ENCODE results near the gene NFKBIE. TPM values are rescaled to one million over a fixed set of nuclear protein-coding genes. Genes with fewer than 3 reads are reported as not detected.

Gene NFKBIE
- total and polyA plus RNA-seq, 2 of the 13 experiments (the other 11 are each of a cell fraction or from before 2014, with no cell fraction given): 6.7 to 14.5 TPM

DNA sequence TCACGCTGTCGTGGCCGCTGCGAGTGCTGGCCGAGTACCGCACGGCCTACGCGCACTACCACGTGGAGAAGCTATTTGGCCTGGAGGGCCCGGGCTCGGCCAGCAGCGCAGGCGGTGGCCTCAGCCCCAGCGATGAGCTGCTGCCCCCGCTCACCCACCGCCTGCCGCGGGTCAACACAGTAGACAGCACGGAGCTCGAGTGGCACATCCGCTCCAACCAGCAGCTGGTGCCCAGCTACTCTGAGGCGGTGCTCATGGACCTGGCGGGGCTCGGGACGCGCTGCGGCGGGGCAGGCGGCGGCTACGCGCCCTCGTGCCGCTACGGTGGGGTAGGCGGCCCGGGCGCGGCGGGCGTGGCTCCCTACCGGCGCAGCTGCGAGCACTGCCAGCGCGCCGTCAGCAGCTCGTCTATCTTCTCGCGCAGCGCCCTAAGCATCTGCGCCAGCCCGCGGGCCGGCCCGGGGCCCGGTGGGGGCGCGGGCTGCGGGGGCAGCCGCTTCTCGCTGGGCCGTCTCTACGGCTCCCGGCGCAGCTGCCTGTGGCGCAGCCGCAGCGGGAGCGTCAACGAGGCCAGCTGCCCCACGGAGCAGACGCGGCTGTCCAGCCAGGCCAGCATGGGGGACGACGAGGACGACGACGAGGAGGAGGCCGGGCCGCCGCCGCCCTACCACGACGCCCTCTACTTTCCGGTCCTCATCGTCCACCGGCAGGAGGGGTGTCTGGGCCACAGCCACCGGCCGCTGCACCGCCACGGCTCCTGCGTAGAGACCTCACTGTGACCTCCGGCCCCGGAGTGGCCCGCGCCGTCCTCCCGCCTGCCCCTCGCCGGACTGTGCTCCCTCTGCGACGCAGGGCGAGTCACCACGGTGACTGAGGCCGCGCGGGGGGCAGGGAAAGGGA, 10.6 kb upstream of the NFKBIE start:
- H3K27ac ChIP-seq (ENCODE audit: extremely low read length, insufficient read depth, low read length): no peak overlapping the region
- no peak overlapping the region for H3K9ac ChIP-seq (ENCODE audit: insufficient read depth, low read depth, low read length)
- ChIA-PET CTCF (ENCODE audit: low intra/inter-chr PET ratio, low total read pairs) (no interaction called here), POLR2A (interaction anchor here (0.7 to 1.5 kb wide), 5 partner anchors 13 to 112 kb away, joined by 3 to 5 read pairs (median 3); partner anchors contain the start of genes CDC5L and HSP90AB1)
- peaks cover 40 to 94% of the 10 kb centered on the region in 2 experiments for H3K27me3 ChIP-seq (ENCODE audit: control insufficient read depth in 1 of 2, insufficient read depth in 2 of 2, low read length in 2 of 2)
- H3K9me3 ChIP-seq (ENCODE audit: low read length): no peaks in the 10 kb centered on the region
- peak overlapping the region in 2 of 3 experiments; percentile 28 to 62; a peak in 2 of 6 replicates for H3K4me3 ChIP-seq (replicated peaks in 1 of 3; ENCODE audit: insufficient read depth in 1 of 3, low read depth in 2 of 3, low read length in 3 of 3)
- in situ Hi-C loops (cut with HindIII; ENCODE audit: extremely low pct_ligation_motif_present, low pct_unique_long_range_greater_than_20kb): no loop called here
- peaks cover 28% of the 10 kb centered on the region for H3K4me1 ChIP-seq (ENCODE audit: insufficient read depth, low read length)
- H3K36me3 ChIP-seq (replicated peaks in 1 of 2; ENCODE audit: control insufficient read depth in 1 of 2, insufficient read depth in 2 of 2, low read length in 2 of 2): no peaks in the 10 kb centered on the region
- DNase-seq (ENCODE audit: low spot score): no peak
- WGBS (ENCODE audit: low lambda C conversion rate): 14% methylated on average over 14 of the region's 109 CpGs
- H3K79me2 ChIP-seq (ENCODE audit: insufficient read depth, low read length): no peaks in the 10 kb centered on the region
- no TSS peak for BruUV-seq (replicated peaks)
- H2AFZ ChIP-seq (ENCODE audit: low read length): no peak overlapping the region
- ATAC-seq: peak; percentile 58
- no peak for FAIRE-seq
- peak overlapping the region; percentile 69 for H3K4me2 ChIP-seq (ENCODE audit: low read depth, low read length)
- intact Hi-C loops (cut with micrococcal nuclease; ENCODE audit: unreplicated experiment): no loop called here
- peaks cover 3% of the 10 kb centered on the region; the same call in 1 of the 2 replicates for H4K20me1 ChIP-seq (ENCODE audit: insufficient read depth, low read length)
- 0 out of 2 replicates have a peak, but pooled peaks have one; percentile 8 for TF ChIP-seq TOPORS (CRISPR knock-in tag; IDR thresholded peaks at IDR 0.05)
- 0 out of 2 replicates have a peak, but pooled peaks have one; percentile 12 for TF ChIP-seq CAMTA2 (CRISPR knock-in tag; IDR thresholded peaks at IDR 0.05; ENCODE audit: borderline replicate concordance)
- 0 out of 2 replicates have a peak, but pooled peaks have one; percentile 23 for TF ChIP-seq TERF1 (CRISPR knock-in tag; IDR thresholded peaks at IDR 0.05)
- no peak for TF ChIP-seq TEAD2 (CRISPR knock-in tag; IDR thresholded peaks at IDR 0.05)
- TF ChIP-seq PHF8 (CRISPR knock-in tag; IDR thresholded peaks at IDR 0.05): peak; percentile 16; the same call in 1 of the 2 replicates
- TF ChIP-seq HNF4A (CRISPR knock-in tag; IDR thresholded peaks at IDR 0.05): 0 out of 2 replicates have a peak, but pooled peaks have one; percentile 4
- TF ChIP-seq NR2F6 (IDR thresholded peaks at IDR 0.05): no peak
- TF ChIP-seq NR2F6 (CRISPR knock-in tag; IDR thresholded peaks at IDR 0.05): 0 out of 2 replicates have a peak, but pooled peaks have one; percentile 12
- peak; percentile 68; the same call in 1 of the 2 replicates for TF ChIP-seq ZNF691 (CRISPR knock-in tag; IDR thresholded peaks at IDR 0.05; ENCODE audit: borderline replicate concordance, low read depth)
- TF ChIP-seq CBX2 (IDR thresholded peaks at IDR 0.05; ENCODE audit: low read depth, low read length): no peak
- peak; percentile 17; the same call in 1 of the 2 replicates for TF ChIP-seq CBX2 (CRISPR knock-in tag; IDR thresholded peaks at IDR 0.05; ENCODE audit: low read depth)
- TF ChIP-seq ZNF331 (CRISPR knock-in tag; IDR thresholded peaks at IDR 0.05): 0 out of 2 replicates have a peak, but pooled peaks have one; percentile 7
- TF ChIP-seq ZSCAN25 (CRISPR knock-in tag; IDR thresholded peaks at IDR 0.05): peak; percentile 50; the same call in 1 of the 2 replicates
- peak in 1 of 2 experiments; percentile 32; a peak in 1 of 4 replicates for TF ChIP-seq NR2F1 (CRISPR knock-in tag; IDR thresholded peaks at IDR 0.05)
- no peak for TF ChIP-seq TBX2 (CRISPR knock-in tag; IDR thresholded peaks at IDR 0.05; ENCODE audit: borderline replicate concordance)

Data from HepG2 (cell line).